HG03432 (cell line): ENCODE measurements around the gene KRT20.

ENCODE experiments used
- ATAC-seq: cut with Tn5 transposase; IDR thresholded peaks from one replicate; pipeline ENCODE4 v1.9.1; 2021; ENCODE audit warnings: mild to moderate bottlenecking, moderate library complexity; ENCODE audit not compliant: unreplicated experiment

Gene KRT20

GRCh38 chr17:40857535-40857934 lies 27.5 kb downstream of the KRT20 start:
- ATAC-seq, result no peak

DNA sequence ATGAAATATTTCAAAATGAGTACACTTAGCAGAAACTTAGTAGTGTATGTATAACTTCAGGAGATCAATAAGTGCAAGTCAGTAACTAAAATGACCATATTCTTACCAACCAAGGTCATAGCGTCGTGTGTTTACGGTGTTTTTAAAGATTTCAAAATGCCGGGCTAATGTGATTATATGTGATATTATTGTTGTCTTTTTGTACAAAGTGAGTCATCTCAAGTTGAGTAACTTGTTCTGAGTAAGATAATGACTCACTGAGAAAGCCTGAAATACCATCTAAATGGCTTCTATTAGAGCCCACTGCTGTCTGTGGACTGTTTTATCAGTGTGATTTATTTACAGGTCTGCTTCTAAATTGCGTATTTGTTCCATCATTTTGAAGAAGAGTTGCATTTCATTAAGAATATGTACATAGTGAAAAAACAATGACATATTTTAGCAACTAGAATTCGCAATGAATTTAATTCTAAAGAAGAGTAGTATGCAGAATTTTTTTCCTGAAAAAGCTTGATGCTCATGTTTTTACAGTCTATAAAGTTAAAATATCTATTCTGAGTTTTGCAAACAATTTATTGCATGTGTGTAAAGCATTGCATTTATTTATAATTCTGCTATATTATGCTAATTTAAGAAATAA lies 30.7 kb downstream of the KRT20 start:
- ATAC-seq, result no peak

DNA sequence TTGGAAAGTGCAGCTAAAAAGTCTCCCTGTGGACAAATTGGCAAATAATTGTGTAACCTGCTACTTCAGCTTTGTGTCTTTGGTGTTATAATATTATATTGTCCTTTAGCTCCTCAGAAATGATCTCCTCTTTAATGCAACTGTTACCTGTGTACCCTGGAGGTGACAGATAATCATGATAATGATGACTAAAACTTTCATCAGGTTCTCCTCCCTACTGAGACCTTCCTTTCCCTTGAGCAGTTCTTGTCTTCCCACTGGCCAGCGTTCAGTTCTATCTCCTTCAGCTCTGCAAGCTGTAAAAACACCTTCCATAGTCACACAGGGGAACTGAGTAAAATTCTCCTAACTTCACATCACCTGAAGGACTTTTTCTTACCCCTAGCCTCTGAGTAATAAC lies 32.7 kb downstream of the KRT20 start:
- ATAC-seq, result no peak

GRCh38 chr17:40850293-40850972 lies 34.6 kb downstream of the KRT20 start:
- no peak for ATAC-seq

- ATAC-seq, result no peak
These were observed 35.3 kb downstream of the KRT20 start for GRCh38 chr17:40849723-40850122.

GRCh38 chr17:40848583-40849235 lies 36.3 kb downstream of the KRT20 start:
- ATAC-seq, result no peak

- no peak for ATAC-seq
These were observed 38.4 kb downstream of the KRT20 start for GRCh38 chr17:40846515-40847144.

DNA sequence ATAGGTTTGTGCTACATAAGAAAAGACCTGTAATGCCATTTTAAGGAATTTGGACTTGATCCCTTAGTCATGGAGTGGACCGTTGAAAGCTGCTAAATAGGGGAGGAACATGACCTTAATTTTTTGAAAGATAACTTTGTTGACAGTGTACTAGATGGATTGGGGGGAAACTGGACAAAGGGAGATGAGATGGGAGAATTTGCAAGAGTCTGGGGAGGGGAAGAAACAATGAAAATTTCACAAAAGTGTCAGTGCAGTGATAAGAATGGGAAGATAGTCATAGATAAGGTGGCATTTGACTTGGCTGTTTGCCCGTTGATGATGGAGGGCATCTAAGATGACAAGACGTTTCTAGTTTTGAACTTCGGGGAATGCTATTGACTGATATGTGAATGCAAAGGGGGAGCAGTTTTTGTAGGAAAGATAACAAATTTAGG lies 40.4 kb downstream of the KRT20 start:
- ATAC-seq, result no peak

GRCh38 chr17:40843242-40843641 lies 41.8 kb downstream of the KRT20 start:
- ATAC-seq, result no peak

- no peak for ATAC-seq
These were observed 43.8 kb downstream of the KRT20 start for GRCh38 chr17:40841246-40841645.

- no peak for ATAC-seq
These were observed 45.8 kb downstream of the KRT20 start for GRCh38 chr17:40839194-40839593.

- no peak for ATAC-seq
These were observed 49.0 kb downstream of the KRT20 start for GRCh38 chr17:40836020-40836419.

- no peak for ATAC-seq
These were observed 51.2 kb downstream of the KRT20 start for GRCh38 chr17:40833882-40834281.

- no peak for ATAC-seq
These were observed 52.2 kb downstream of the KRT20 start for GRCh38 chr17:40832840-40833239.

GRCh38 chr17:40830085-40830776 lies 54.8 kb downstream of the KRT20 start:
- ATAC-seq, result no peak

DNA sequence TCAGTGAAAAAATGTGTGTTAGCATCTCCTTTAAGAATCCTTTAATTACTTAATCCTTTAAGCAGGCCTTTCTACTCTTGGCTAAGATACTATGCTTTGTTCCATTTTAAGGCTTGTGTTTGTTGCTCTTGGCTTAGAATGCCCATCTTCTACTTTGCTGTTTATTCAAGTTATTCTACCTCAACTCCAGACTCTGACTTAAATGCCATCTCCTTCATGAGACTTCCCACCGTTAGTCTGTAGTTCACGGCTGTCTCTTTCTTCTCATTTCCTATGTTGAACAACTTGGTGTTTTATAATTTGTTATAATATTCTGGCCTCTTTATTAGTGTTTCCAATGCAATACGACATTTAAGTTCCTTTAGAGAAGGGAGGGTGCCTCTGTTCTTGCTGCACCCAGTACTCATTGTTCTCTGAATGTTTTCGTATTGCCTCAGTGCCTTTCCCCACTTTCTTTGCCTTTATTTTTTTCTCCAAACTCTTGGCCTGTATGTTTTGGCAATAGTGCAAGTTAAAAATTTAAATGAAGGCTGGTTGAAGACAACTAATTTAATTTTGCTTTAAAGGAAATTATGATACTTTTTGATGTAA lies 56.5 kb downstream of the KRT20 start:
- no peak for ATAC-seq

GRCh38 chr17:40827746-40828453 lies 57.1 kb downstream of the KRT20 start:
- ATAC-seq, result no peak
